Stimulated activated CD8-positive, alpha-beta memory T cell treated with anti-CD3 and anti-CD28 coated beads, Interleukin-4, amount 100 ng/mL, for 1 hour (primary cell): ENCODE data around the gene SMYD5.
"Not testable (repeated sequence)": the region's sequence is repeated elsewhere in the genome, so short reads cannot be mapped to it uniquely, and the experiment has no call there.

Experiments
- DNase-seq, 2 donors: peaks; one replicate each; pipeline ENCODE4 v3.0.0-alpha.2; 2020; ENCODE audit warnings: low read depth in 2 of 2, low spot score in 1 of 2

The SMYD5 gene

GRCh38 chr2:73259276-73259675 is 45.2 kb downstream of the SMYD5 start:
- no peak for DNase-seq

GRCh38 chr2:73259704-73260337 is 45.8 kb downstream of the SMYD5 start:
- no peak for DNase-seq

DNA sequence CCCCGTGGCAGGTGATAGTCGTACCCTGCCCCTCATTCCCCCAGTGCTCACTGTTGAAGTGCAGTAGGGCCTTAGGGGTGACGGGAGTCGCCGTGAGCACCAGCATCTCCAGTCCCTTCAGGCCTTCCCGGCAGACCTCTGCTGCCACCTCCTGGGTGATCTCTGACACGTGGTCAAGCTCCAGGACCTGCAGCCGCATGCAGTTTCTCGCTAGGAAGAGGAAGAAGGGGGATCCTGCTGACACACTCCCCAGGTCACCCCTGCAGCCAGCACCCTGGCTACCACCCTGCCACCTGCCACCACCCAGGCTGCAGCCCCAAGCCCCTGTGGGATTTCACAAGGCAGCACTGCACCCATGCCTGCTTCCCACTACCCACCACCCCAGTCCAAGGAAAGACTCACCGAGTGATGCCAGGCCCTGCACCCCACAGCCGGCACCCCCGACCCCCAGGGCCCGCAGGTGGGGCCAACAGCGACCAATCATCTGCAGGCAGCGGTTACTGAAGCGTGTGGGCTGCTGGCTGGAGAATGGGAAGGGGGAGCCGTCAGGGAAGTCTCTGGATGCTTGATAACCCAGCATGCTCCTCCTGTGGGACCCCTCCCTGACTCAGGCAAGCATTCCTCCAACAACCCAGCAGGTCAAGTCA is 46.4 kb downstream of the SMYD5 start:
- no peak for DNase-seq

DNA sequence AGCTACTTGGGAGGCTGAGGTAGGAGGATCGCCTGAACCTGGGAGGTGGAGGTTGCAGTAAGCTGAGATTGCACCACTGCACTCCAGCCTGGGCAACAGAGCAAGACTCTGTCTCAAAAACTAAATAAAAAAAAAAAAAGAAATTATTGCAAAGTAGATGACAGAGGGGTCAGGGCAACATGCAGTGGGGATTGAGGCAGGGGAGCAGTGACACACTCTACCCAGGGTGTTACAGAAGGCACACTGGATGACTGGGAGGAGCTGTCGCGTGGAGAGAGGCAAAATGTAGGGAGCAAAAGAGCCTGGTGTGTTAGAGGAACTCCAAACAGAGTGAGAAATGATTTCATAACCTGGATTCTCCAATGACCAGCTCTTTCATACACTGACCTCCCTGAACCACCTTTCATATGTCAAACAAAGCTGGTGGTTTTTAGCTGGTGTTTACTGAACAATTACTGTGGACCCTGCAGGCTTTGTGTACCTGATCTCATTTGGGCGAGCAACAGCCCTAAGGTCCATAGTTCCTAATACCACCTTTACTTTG is 48.1 kb downstream of the SMYD5 start:
- no peak for DNase-seq

DNA sequence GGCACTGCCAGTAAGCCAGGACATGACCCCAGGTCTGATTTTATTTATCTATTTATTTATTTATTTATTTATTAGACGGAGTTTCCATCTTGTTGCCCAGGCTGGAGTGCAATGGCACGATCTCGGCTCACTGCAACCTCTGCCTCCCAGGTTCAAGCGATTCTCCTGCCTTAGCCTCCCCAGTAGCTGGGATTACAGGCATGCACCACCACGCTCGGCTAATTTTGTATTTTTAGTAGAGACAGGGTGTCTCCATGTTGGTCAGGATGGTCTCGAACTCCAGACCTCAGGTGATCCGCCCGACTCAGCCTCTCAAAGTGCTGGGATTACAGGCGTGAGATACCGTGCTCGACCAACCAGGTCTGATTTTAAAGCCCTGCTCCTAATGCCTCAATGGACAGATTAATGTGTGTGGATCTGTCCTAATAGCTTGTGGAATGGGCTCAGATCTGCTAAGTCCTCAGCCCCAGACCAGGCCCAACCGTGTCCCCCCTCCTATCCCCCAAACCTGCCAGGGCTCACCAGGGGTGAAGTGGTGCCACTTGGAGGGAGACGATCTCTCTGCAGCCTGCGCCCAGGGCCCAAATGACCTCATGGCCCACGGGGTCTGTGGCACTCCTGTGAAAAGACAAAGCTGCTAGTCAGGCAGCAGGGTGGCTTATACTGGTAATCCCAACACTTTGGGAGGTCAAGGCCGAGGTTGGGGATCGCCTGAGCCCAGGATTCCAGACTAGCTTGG is 48.8 kb downstream of the SMYD5 start:
- DNase-seq = not testable (repeated sequence)

DNA sequence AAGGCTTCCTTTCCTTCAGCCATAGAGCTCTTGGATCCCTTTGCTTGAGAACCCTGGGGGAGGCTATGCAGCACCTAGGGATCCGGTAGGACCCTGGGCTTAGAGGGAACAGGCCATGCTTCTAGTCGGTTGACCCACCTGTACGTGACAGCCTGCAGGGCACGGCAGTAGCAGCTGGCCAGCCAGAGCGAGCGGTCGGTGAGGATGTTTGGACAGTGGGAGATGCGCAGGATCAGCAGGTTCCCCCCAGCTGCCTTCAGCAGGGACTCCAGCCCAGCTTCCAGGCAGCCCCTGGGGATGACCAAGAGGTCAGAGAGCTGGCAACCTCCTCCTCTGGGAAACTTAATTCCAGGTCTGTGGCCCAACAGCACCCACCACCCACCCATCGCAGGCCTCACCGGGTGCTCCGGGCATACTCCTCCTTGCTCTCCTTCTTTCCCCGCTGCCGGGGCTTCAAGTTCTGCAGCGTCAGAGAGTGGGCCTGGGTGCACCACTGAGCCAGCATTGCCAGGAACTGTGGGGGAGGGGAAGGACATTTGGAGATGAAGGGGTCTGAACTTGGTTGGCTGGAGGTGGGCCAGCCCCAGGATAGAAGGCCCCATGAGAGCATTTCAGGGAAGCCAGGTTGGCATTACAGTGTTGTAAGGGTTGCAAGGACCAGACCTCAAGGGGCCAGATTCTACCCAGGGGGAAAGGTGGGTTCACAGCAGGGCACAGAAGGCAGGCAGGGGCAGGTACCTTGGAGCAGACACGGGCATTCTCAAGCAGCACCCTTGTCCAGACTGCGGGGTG is 49.7 kb downstream of the SMYD5 start:
- no peak for DNase-seq

- no peak for DNase-seq
Measured at GRCh38 chr2:73264332-73264606, 50.2 kb downstream of the SMYD5 start.

- DNase-seq = no peak
Measured at GRCh38 chr2:73264783-73265182, 50.7 kb downstream of the SMYD5 start.

DNA sequence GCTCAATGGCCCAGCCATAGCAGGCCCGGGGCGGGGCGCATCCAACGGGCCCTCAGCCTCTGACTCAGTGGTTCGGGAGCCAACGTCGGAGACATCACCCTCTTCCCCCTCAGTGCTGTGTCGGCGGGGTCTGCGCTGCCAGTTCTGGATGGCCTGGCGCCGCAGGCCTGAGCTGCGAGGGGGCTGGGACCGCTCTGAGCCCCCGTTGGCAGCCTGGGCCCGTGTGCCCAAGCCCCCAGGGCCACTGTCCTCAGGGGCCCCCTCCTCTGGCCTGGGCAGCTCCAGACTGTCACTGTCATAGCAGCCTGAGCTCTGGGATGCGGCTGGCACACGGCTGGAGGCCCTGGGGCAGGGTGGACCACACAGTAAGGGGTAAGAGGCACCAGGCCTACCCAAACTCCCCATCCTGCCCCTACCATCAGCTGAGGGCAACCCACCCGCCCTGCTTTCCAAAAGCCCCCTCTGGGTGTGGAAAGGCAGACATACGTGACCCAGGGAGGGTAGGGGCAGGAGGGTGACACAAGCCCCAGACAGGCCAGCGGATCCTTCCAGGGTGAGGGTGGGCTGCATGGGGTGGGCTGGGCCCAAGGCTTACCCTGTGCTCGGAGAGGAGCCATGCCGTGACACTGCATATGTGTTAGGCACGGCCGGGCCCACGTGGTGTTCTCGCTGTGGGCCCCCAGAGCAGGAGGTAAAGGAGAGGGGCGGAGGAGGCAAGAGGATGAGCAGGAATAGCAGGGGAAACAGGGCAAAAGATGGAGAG is 51.4 kb downstream of the SMYD5 start:
- DNase-seq = no peak

GRCh38 chr2:73266061-73266901 is 52.2 kb downstream of the SMYD5 start:
- no peak for DNase-seq

DNA sequence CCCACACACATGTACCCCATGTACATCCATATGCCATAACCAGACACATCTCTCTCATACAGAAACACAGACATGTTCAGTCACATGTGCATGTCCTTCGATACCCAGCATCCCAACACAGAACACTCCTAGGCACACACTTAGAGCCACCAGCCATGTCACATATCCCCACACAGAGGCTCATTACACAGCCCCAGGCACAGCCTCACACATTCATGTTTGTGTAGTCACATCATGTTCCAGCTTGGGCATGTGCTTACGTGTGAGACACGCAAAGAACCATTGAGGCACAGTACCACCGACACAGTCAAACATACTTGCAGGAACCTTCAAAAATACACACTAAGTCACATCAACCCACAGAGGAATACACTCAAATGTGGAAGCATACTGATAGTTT is 53.0 kb downstream of the SMYD5 start:
- DNase-seq = no peak

DNA sequence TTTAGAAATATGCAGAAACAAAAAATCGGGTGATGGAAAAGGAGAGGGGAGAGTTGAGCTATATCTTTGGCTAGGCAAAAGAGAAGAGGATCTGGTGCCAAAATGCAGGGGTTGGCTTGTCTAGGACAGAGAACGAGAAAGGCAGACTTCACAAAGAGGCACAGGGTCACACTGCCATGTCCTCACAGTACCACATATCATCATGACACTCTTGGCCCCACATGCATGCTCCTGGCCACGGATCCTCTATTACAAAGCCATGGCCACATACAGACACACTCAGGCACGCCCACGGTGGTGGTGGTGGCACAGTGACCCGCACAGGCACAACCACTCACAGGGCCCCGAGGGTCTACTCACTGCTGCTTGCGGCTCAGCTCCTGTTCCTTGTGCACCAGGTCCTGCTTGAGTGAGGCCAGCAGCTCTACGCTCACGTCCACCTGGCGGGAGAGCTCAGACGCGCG is 54.4 kb downstream of the SMYD5 start:
- DNase-seq = no peak

DNA sequence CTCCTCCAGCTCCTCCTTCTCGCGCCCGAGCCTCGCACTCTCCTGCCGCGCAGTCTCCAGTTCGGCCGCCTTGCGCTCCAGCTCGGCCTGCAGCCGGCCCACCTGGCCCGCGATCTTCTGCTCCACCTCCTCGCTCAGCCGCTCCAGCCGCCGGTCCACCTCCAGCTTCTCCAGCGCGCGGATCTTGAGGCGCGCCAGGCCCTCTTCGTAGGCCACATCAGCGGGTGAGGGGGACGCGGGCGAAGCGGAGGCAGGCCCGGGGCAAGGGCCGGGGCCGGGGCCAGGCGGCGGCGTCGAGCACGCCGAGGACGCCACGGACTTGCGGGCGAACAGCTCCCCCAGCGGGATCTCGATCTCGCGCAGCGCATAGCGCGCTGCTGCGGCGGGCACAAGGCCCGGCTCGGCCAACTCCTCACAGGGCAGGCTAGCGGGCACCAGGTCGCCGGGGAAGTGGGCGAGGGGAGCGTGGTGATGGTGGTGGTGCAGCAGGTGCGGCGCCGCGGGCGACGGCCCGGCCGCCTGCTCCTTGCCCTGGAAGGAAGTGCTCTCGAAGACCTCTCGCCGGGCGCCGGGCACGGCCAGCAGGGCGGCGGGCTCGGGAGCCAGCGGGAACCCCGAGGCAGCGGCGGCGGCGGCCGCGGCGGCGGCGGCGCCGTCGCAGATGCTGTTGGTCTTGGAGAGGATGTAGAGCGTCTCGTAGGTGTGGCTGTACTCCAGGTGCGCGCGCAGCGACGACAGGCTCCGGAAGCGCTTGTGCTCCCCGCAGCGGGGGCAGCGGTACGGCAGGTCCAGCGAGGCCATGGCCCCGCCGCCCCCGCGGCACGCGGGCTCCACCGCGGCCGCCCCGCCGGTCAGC is 55.0 kb downstream of the SMYD5 start:
- peak; percentile 46 to 47 for DNase-seq

GRCh38 chr2:73269686-73270465 is 55.8 kb downstream of the SMYD5 start:
- DNase-seq = no peak

- DNase-seq = no peak
Measured at GRCh38 chr2:73272270-73272669, 58.2 kb downstream of the SMYD5 start.
